DND-41 (cell line): Measurements from ENCODE around the gene FAM184B.

ENCODE experiments used
- ATAC-seq: fragments of 200-7000 bp; cut with Tn5 transposase; 3 replicates; pipeline ENCODE4 v1.9.1; 2021; ENCODE audit warnings: low read depth; ENCODE audit not compliant: insufficient read depth
- DNase-seq: peaks from one replicate; pipeline ENCODE4 v3.0.0-alpha.2; 2020
- H2AFZ ChIP-seq: 2 replicates; pipeline ENCODE4 v1.6.0; 2012; ENCODE audit warnings: low read depth, low read length
- H3K27ac ChIP-seq: 2 replicates; pipeline ENCODE4 v1.5.1; 2012; ENCODE audit warnings: low read length, inconsistent platforms
- H3K27me3 ChIP-seq: fragments of 200-600 bp; sonication (generic); 2 replicates; pipeline ENCODE4 v1.6.0; 2012; ENCODE audit warnings: low read length, mild to moderate bottlenecking, inconsistent platforms; ENCODE audit not compliant: insufficient read depth, poor library complexity
- H3K36me3 ChIP-seq: 2 replicates; pipeline ENCODE4 v1.5.1; 2012; ENCODE audit warnings: low read length, inconsistent platforms; ENCODE audit not compliant: insufficient read depth
- H3K4me1 ChIP-seq: 2 replicates; pipeline ENCODE4 v1.5.1; 2012; ENCODE audit warnings: mild to moderate bottlenecking, low read length; ENCODE audit not compliant: insufficient read depth
- H3K4me2 ChIP-seq: 2 replicates; pipeline ENCODE4 v1.6.0; 2012; ENCODE audit warnings: mild to moderate bottlenecking, moderate library complexity, low read length, inconsistent platforms; ENCODE audit not compliant: insufficient read depth
- H3K4me3 ChIP-seq, 2 experiments: fragments of 200-600 bp in 1 of 2; shearing (Covaris generic) in 1 of 2; 2 replicates each; pipeline ENCODE4 v1.5.1; 2012 to 2016; ENCODE audit warnings: inconsistent platforms in 2 of 2, low read length in 2 of 2, mild to moderate bottlenecking in 2 of 2, low read depth in 1 of 2, moderate library complexity in 1 of 2
- H3K79me2 ChIP-seq: 2 replicates; pipeline ENCODE4 v1.6.0; 2012; ENCODE audit warnings: low read length, inconsistent platforms; ENCODE audit not compliant: insufficient read depth
- H3K9ac ChIP-seq: 2 replicates; pipeline ENCODE4 v1.6.0; 2012; ENCODE audit warnings: low read depth, mild to moderate bottlenecking, inconsistent platforms, low read length, moderate library complexity
- H3K9me3 ChIP-seq: 2 replicates; pipeline ENCODE4 v1.5.1; 2012; ENCODE audit warnings: low read length, moderate library complexity, mild to moderate bottlenecking, inconsistent platforms; ENCODE audit not compliant: insufficient read depth, severe bottlenecking
- H4K20me1 ChIP-seq: 2 replicates; pipeline ENCODE4 v1.6.0; 2012; ENCODE audit warnings: low read length; ENCODE audit not compliant: insufficient read depth
- CTCF ChIP-seq: IDR thresholded peaks from 2 replicates; pipeline ENCODE4 v1.5.1; 2012; ENCODE audit warnings: borderline replicate concordance, low read length, moderate library complexity, mild to moderate bottlenecking; ENCODE audit not compliant: poor library complexity, severe bottlenecking; ENCODE audit errors: extremely low read depth
- EZH2 ChIP-seq: IDR thresholded peaks from 3 replicates; pipeline ENCODE4 v1.6.1; 2012; ENCODE audit warnings: borderline replicate concordance, low read depth, mild to moderate bottlenecking, moderate library complexity, low read length, inconsistent platforms; ENCODE audit not compliant: severe bottlenecking

The FAM184B gene

GRCh38 chr4:17642398-17642783 lies 139.0 kb downstream of the FAM184B start:
- H3K4me2 ChIP-seq, result no peak overlapping the region
- no peak overlapping the region for H2AFZ ChIP-seq
- H3K79me2 ChIP-seq, result no peaks in the 10 kb centered on the region
- peak; percentile 10; the same call in 1 of the 3 replicates for ATAC-seq
- no peak overlapping the region for H3K27ac ChIP-seq
- peaks cover 5% of the 10 kb centered on the region for H4K20me1 ChIP-seq
- no peaks in the 10 kb centered on the region for H3K27me3 ChIP-seq
- peaks cover 12% of the 10 kb centered on the region; the same call in 1 of the 2 replicates for H3K36me3 ChIP-seq
- TF ChIP-seq CTCF, result no peak
- no peak for TF ChIP-seq EZH2
- DNase-seq, result no peak
- no peak overlapping the region for H3K4me3 ChIP-seq
- no peaks in the 10 kb centered on the region for H3K4me1 ChIP-seq
- H3K9me3 ChIP-seq, result peaks cover 3% of the 10 kb centered on the region
- no peak overlapping the region for H3K9ac ChIP-seq

- Histone ChIP-seq H2AFZ (no peak overlapping the region), H3K4me1 (no peaks in the 10 kb centered on the region), H3K36me3 (peaks cover 23% of the 10 kb centered on the region), H3K27ac (no peak overlapping the region), H3K9me3 (peaks cover 3% of the 10 kb centered on the region), H3K27me3 (no peaks in the 10 kb centered on the region), H3K4me2 (no peak overlapping the region), H3K79me2 (no peaks in the 10 kb centered on the region), H3K9ac (no peak overlapping the region), H4K20me1 (peaks cover 16% of the 10 kb centered on the region), H3K4me3 (no peak overlapping the region)
- no peak for TF ChIP-seq EZH2
- no peak for TF ChIP-seq CTCF
- DNase-seq, result no peak
- no peak for ATAC-seq
Observed at GRCh38 chr4:17639136-17639535, 142.3 kb downstream of the FAM184B start.

GRCh38 chr4:17636696-17637622 lies 144.5 kb downstream of the FAM184B start:
- H4K20me1 ChIP-seq, result peaks cover 16% of the 10 kb centered on the region
- no peak overlapping the region for H2AFZ ChIP-seq
- H3K4me1 ChIP-seq, result no peaks in the 10 kb centered on the region
- no peak overlapping the region for H3K4me3 ChIP-seq
- no peaks in the 10 kb centered on the region for H3K9me3 ChIP-seq
- DNase-seq (peak; percentile 72), ATAC-seq (peak; percentile 89)
- H3K9ac ChIP-seq, result no peak overlapping the region
- peaks cover 44% of the 10 kb centered on the region for H3K36me3 ChIP-seq
- H3K79me2 ChIP-seq, result no peaks in the 10 kb centered on the region
- H3K27ac ChIP-seq, result no peak overlapping the region
- H3K27me3 ChIP-seq, result no peaks in the 10 kb centered on the region
- TF ChIP-seq EZH2, result no peak
- TF ChIP-seq CTCF, result peak; percentile 89
- no peak overlapping the region for H3K4me2 ChIP-seq
